ENCODE measurements around the gene ATP5F1C.
A peak's percentile ranks its signal among the peaks of the same experiment; 100 is the strongest.
"Not testable (repeated sequence)": the region's sequence is repeated elsewhere in the genome, so short reads cannot be mapped to it uniquely, and the experiment has no call there.

The ATP5F1C gene

GRCh38 chr10:7794251-7795026, 6.5 kb downstream of the ATP5F1C start:
- no peak for DNase-seq

- DNase-seq: no peak
Measured at GRCh38 chr10:7795605-7796004, 7.6 kb downstream of the ATP5F1C start.

GRCh38 chr10:7797582-7797981, 9.6 kb downstream of the ATP5F1C start:
- DNase-seq: no peak

- no peak for DNase-seq
Measured at GRCh38 chr10:7802606-7803005, 14.6 kb downstream of the ATP5F1C start.

GRCh38 chr10:7804216-7804615, 16.2 kb downstream of the ATP5F1C start:
- no peak for DNase-seq

- DNase-seq: no peak
Measured at GRCh38 chr10:7804741-7805140, 16.8 kb downstream of the ATP5F1C start.

GRCh38 chr10:7808686-7809267, 20.8 kb downstream of the ATP5F1C start:
- no peak for DNase-seq

GRCh38 chr10:7810443-7810842, 22.5 kb downstream of the ATP5F1C start:
- no peak for DNase-seq

GRCh38 chr10:7811000-7811399, 23.0 kb downstream of the ATP5F1C start:
- no peak for DNase-seq

GRCh38 chr10:7811743-7812142, 23.8 kb downstream of the ATP5F1C start:
- DNase-seq: not testable (repeated sequence)

- DNase-seq: no peak
Measured at GRCh38 chr10:7813481-7813880, 25.5 kb downstream of the ATP5F1C start.

- no peak for DNase-seq
Measured at GRCh38 chr10:7817576-7817975, 29.6 kb downstream of the ATP5F1C start.

GRCh38 chr10:7817984-7818294, 30.0 kb downstream of the ATP5F1C start:
- no peak for DNase-seq

- DNase-seq: peak; percentile 90
Measured at GRCh38 chr10:7818295-7819120, 30.5 kb downstream of the ATP5F1C start, which contains the start of gene TAF3. Gene TAF3, plus strand, starts transcription at chr10:7818505. Its CDS starts 205 bp downstream, at chr10:7818710.

GRCh38 chr10:7819121-7819460, 31.1 kb downstream of the ATP5F1C start:
- DNase-seq: peak; percentile 21

GRCh38 chr10:7824251-7824650, 36.3 kb downstream of the ATP5F1C start:
- DNase-seq: no peak

- no peak for DNase-seq
Measured at GRCh38 chr10:7826971-7827370, 39.0 kb downstream of the ATP5F1C start.

GRCh38 chr10:7829289-7829834, 41.4 kb downstream of the ATP5F1C start:
- DNase-seq: no peak

- DNase-seq: no peak
Measured at GRCh38 chr10:7832060-7832459, 44.1 kb downstream of the ATP5F1C start.

GRCh38 chr10:7833210-7833609, 45.2 kb downstream of the ATP5F1C start:
- DNase-seq: no peak

- no peak for DNase-seq
Measured at GRCh38 chr10:7834262-7834661, 46.3 kb downstream of the ATP5F1C start.

- no peak for DNase-seq
Measured at GRCh38 chr10:7836571-7836970, 48.6 kb downstream of the ATP5F1C start.

- DNase-seq: no peak
Measured at GRCh38 chr10:7846591-7846990, 58.6 kb downstream of the ATP5F1C start.

Measured in CD4-positive, alpha-beta T cell treated with Interleukin-17A for 1 hour (primary cell).